Kidney epithelial cell (primary cell): Measurements from ENCODE around the gene ATP2A2. TPM values are rescaled to one million over a fixed set of nuclear protein-coding genes. Genes with fewer than 3 reads are reported as not detected.

Experiments
- DNase-seq: peaks from one replicate; pipeline ENCODE4 v3.0.0-alpha.2; 2010; ENCODE audit warnings: low read depth
- H3K27me3 ChIP-seq: 2 replicates; pipeline ENCODE4 v1.6.0; 2011; ENCODE audit warnings: low read length; ENCODE audit not compliant: control insufficient read depth, insufficient read depth
- H3K36me3 ChIP-seq: 2 replicates; pipeline ENCODE4 v1.5.1; 2011; ENCODE audit warnings: low read length; ENCODE audit not compliant: control insufficient read depth, insufficient read depth
- H3K4me3 ChIP-seq: 2 replicates; pipeline ENCODE4 v1.5.1; 2011; ENCODE audit warnings: low read depth, mild to moderate bottlenecking, control low read depth, low read length
- total RNA-seq: library from RNA; depleted of rRNA; stranded (reverse); fragments of >200 nt; gene quantifications from 2 replicates; pipeline ENCODE4 v1.2.3, GENCODE V29; 2015
- TF ChIP-seq, protein P1 (sequence below): IDR thresholded peaks from 2 replicates; pipeline ENCODE4 v1.5.1; 2011; ENCODE audit warnings: mild to moderate bottlenecking, moderate library complexity, low read length, control low read depth, inconsistent platforms; ENCODE audit not compliant: insufficient read depth, poor library complexity, severe bottlenecking

The ATP2A2 gene
- total RNA-seq, 1 donor from 2014 or later: 128 TPM

DNA sequence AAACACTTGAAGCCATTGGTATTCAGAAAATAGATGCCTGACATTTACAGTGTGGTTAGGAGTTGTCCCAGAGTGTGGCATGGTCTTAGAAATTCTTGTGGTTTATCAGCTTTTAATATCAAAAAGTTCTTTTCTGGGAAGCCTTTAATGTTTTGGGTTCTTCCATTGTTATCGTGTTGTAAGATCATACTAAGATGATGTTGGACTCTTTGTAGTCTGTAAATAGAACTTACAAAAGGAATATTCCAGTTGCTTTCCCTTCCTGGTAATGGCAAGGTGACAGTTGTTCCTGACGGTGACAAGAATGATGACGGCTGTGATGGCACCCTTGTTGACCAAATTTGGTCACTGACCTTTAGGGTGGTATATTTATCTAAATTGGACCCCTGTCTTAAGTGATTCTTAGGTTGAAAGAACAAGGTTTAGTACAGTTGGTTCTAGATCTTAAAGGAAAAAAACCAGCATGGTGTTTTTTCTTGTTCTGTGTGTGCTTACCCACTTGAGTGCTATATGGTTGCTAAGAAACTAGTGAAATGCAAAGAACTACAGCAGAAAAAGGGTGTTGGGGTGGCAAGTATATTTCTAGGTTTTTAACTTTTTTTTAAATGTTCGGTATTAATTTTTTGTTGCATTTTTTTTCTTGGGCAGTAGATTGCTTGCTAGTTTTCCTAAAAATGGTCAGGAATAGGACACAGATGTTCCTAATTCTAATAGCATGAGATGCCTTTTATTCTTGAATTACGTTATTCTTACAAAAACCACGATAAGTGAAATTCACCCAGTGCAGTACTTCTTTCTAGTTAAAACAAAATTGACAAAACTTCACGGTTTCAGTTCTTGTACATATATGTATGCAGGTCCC, 2.1 kb downstream of the ATP2A2 start:
- DNase-seq: no peak

DNA sequence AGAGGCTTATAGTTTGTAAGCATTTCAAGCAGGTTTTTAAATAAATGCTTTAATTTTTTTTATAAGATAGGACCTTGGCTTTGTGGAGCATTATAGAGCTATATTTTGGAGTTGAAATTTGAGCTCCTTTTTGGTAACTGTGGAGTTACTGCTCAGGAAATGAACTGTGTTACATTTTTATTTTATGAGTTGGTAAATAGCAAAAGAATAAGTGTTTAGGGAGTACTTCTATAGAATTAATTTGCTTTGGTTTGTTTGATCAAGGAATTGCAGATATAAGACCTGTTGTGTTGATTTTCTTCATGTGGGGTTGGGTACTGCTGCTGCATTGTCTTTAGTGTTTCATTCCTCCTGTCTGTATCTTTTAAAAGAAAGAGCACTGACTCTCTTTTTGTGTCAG, 3.5 kb downstream of the ATP2A2 start:
- H3K4me3 ChIP-seq: no peak overlapping the region
- TF ChIP-seq, protein P1, sequence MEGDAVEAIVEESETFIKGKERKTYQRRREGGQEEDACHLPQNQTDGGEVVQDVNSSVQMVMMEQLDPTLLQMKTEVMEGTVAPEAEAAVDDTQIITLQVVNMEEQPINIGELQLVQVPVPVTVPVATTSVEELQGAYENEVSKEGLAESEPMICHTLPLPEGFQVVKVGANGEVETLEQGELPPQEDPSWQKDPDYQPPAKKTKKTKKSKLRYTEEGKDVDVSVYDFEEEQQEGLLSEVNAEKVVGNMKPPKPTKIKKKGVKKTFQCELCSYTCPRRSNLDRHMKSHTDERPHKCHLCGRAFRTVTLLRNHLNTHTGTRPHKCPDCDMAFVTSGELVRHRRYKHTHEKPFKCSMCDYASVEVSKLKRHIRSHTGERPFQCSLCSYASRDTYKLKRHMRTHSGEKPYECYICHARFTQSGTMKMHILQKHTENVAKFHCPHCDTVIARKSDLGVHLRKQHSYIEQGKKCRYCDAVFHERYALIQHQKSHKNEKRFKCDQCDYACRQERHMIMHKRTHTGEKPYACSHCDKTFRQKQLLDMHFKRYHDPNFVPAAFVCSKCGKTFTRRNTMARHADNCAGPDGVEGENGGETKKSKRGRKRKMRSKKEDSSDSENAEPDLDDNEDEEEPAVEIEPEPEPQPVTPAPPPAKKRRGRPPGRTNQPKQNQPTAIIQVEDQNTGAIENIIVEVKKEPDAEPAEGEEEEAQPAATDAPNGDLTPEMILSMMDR: no peak
- no peaks in the 10 kb centered on the region for H3K36me3 ChIP-seq
- no peak for DNase-seq
- H3K27me3 ChIP-seq: no peaks in the 10 kb centered on the region

More for the DNA sequence above, 2.1 kb downstream of the ATP2A2 start:
- Histone ChIP-seq H3K27me3 (no peaks in the 10 kb centered on the region), H3K4me3 (peak overlapping the region; percentile 59), H3K36me3 (no peaks in the 10 kb centered on the region)
- TF ChIP-seq, protein P1: no peak

DNA sequence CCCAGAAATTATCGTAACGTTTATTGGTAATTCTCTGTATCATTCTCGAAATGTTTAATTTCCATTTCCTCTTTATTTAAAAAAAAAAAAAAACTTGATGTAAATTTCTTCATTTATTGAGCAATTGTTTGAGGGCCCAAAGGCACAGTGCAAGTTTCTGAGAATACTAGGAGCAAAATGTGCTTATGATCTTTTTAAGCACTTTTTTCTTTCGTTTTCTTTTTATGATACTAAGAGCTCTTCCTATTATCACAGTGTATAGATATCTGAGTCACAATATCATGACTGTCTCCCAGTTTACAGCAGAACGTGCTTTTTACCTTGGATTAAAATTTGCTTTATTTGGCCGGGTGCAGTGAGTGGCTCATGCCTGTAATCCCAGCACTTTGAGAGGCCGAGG, 5.6 kb downstream of the ATP2A2 start:
- no peak for DNase-seq
- H3K27me3 ChIP-seq: no peaks in the 10 kb centered on the region
- no peaks in the 10 kb centered on the region for H3K36me3 ChIP-seq
- TF ChIP-seq, protein P1: no peak
- no peak overlapping the region for H3K4me3 ChIP-seq

DNA sequence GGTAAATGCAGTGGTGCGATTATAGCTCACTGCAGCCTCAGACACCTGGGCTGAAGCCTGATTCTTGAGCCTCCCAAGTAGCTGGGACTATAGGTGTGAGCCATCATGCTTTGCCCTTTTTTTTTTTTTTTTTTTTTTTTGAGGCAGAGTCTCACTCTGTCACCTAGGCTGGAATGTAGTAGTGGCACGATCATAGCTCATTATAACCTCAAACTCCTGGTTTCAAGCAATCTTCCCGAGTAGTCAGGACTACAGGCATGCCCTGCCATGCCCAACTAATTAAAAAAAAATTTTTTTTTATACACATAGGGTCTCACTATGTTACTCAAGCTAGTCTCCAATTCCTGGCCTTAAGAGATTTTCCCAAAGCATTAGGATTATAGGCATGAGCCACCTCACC, 6.9 kb downstream of the ATP2A2 start:
- H3K36me3 ChIP-seq: no peaks in the 10 kb centered on the region
- DNase-seq: no peak
- TF ChIP-seq, protein P1: no peak
- no peaks in the 10 kb centered on the region for H3K27me3 ChIP-seq
- no peak overlapping the region for H3K4me3 ChIP-seq

DNA sequence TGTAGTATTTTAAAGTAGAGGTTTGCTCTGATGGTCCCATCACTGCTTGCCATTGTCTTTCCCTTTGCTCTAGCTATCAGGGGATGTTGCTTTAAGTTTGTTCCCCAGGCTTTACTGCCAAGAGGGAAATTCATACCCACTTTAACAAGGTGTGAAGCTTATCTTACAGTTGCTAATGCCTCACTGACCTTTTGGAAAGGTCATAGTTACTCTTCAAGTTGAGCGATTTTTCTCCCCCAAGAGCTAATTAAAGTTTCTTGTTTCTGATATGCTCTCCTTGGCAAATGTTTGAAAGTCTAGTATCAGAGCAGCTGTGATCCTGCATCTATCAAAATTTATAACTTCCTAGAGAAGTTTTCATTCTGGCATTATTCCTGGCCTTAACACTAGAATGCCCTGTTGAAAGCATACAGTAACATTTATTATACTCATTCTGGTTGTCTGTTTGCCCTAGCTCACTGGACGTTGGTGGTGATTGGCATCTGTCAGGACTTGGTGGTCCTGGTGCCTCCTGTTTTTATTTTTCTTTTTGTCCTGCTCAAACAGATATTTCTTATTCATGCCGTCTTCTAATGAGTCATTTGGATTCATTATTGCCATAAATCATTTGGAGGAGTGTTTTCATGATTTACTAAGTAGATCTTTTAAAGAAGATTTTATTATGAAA, 8.1 kb downstream of the ATP2A2 start:
- Histone ChIP-seq H3K36me3 (no peaks in the 10 kb centered on the region), H3K4me3 (no peak overlapping the region), H3K27me3 (no peaks in the 10 kb centered on the region)
- TF ChIP-seq, protein P1: no peak
- no peak for DNase-seq
